HepG2 (cell line): Measurements from ENCODE around the gene RANGRF. TPM values are rescaled to one million over a fixed set of nuclear protein-coding genes. Genes with fewer than 3 reads are reported as not detected.
A peak's percentile ranks its signal among the peaks of the same experiment; 100 is the strongest.

Source experiments
- BORCS8-MEF2B ChIP-seq: sonication (generic); formaldehyde crosslinking; IDR thresholded peaks from 2 replicates; pipeline ENCODE4 v1.8.0; 2022; ENCODE audit warnings: mild to moderate bottlenecking, missing genetic modification reagents
- CC2D1A ChIP-seq: sonication (generic); formaldehyde crosslinking; IDR thresholded peaks from 2 replicates; pipeline ENCODE4 v1.8.1; 2023; ENCODE audit warnings: mild to moderate bottlenecking, missing genetic modification reagents
- ELF1 ChIP-seq: sonication (generic); formaldehyde crosslinking; IDR thresholded peaks from 2 replicates; pipeline ENCODE4 v1.4.0; 2020; ENCODE audit warnings: missing genetic modification reagents
- MAX ChIP-seq: IDR thresholded peaks from 2 replicates; pipeline ENCODE4 v1.6.1; 2012; ENCODE audit warnings: inconsistent platforms
- MAZ ChIP-seq, 2 experiments: sonication (generic) in 1 of 2; formaldehyde crosslinking in 1 of 2; IDR thresholded peaks; 2 replicates each; pipeline versions ENCODE4 v1.5.0 to v1.6.1; 2012 to 2020; ENCODE audit warnings: low read depth in 2 of 2, mild to moderate bottlenecking in 2 of 2, borderline replicate concordance in 1 of 2, improper control_type of control experiment in 1 of 2, low read length in 1 of 2, missing genetic modification reagents in 1 of 2, moderate library complexity in 1 of 2
- ONECUT2 ChIP-seq: sonication (generic); formaldehyde crosslinking; IDR thresholded peaks from 2 replicates; pipeline ENCODE4 v1.4.0; 2020; ENCODE audit warnings: missing genetic modification reagents
- PAX8 ChIP-seq: sonication (generic); formaldehyde crosslinking; IDR thresholded peaks from 2 replicates; pipeline ENCODE4 v1.8.0; 2022; ENCODE audit warnings: mild to moderate bottlenecking, missing genetic modification reagents, borderline replicate concordance
- PHF8 ChIP-seq: sonication (generic); formaldehyde crosslinking; IDR thresholded peaks from 2 replicates; pipeline ENCODE4 v1.5.0; 2020; ENCODE audit warnings: missing genetic modification reagents
- SP4 ChIP-seq: sonication (generic); formaldehyde crosslinking; IDR thresholded peaks from 2 replicates; pipeline ENCODE4 v1.8.1; 2023; ENCODE audit warnings: mild to moderate bottlenecking, missing genetic modification reagents
- TFAP4 ChIP-seq: sonication (generic); IDR thresholded peaks from 2 replicates; pipeline ENCODE4 v1.6.1; 2016; ENCODE audit warnings: low read depth, borderline replicate concordance
- ZBTB43 ChIP-seq: sonication (generic); formaldehyde crosslinking; conservative IDR thresholded peaks from 2 replicates; pipeline ENCODE4 v1.4.0; 2020; ENCODE audit warnings: missing genetic modification reagents
- ZFP36L1 ChIP-seq: sonication (generic); formaldehyde crosslinking; IDR thresholded peaks from 2 replicates; pipeline ENCODE4 v1.8.0; 2022; ENCODE audit warnings: mild to moderate bottlenecking, missing genetic modification reagents, moderate library complexity
- ZNF138 ChIP-seq: sonication (generic); formaldehyde crosslinking; IDR thresholded peaks from 2 replicates; pipeline ENCODE4 v1.5.0; 2020; ENCODE audit warnings: mild to moderate bottlenecking, low read depth, missing genetic modification reagents
- ZNF264 ChIP-seq: sonication (generic); formaldehyde crosslinking; IDR thresholded peaks from 2 replicates; pipeline ENCODE4 v1.4.0; 2020; ENCODE audit warnings: missing genetic modification reagents
- ZNF317 ChIP-seq: sonication (generic); formaldehyde crosslinking; IDR thresholded peaks from 2 replicates; pipeline ENCODE4 v1.5.0; 2020; ENCODE audit warnings: mild to moderate bottlenecking, missing genetic modification reagents
- ZNF446 ChIP-seq: sonication (generic); formaldehyde crosslinking; IDR thresholded peaks from 2 replicates; pipeline ENCODE4 v1.5.0; 2020; ENCODE audit warnings: mild to moderate bottlenecking, missing genetic modification reagents
- ZNF556 ChIP-seq: sonication (generic); formaldehyde crosslinking; IDR thresholded peaks from 2 replicates; pipeline ENCODE4 v1.4.0; 2020; ENCODE audit warnings: mild to moderate bottlenecking, missing genetic modification reagents, borderline replicate concordance
- ZNF607 ChIP-seq: sonication (generic); formaldehyde crosslinking; IDR thresholded peaks from 2 replicates; pipeline ENCODE4 v1.5.1; 2020; ENCODE audit warnings: missing genetic modification reagents, mild to moderate bottlenecking, borderline replicate concordance
- ZNF737 ChIP-seq: sonication (generic); formaldehyde crosslinking; IDR thresholded peaks from 2 replicates; pipeline ENCODE4 v1.5.0; 2020; ENCODE audit warnings: missing genetic modification reagents, mild to moderate bottlenecking, borderline replicate concordance
- ZNF749 ChIP-seq: sonication (generic); formaldehyde crosslinking; IDR thresholded peaks from 2 replicates; pipeline ENCODE4 v1.8.0; 2022; ENCODE audit warnings: mild to moderate bottlenecking, missing genetic modification reagents, moderate library complexity, borderline replicate concordance
- ZNF775 ChIP-seq: sonication (generic); formaldehyde crosslinking; IDR thresholded peaks from 2 replicates; pipeline ENCODE4 v1.4.0; 2020; ENCODE audit warnings: missing genetic modification reagents, mild to moderate bottlenecking, moderate library complexity, borderline replicate concordance
- ZNF777 ChIP-seq: sonication (generic); formaldehyde crosslinking; IDR thresholded peaks from 2 replicates; pipeline ENCODE4 v1.4.0; 2020; ENCODE audit warnings: missing genetic modification reagents
- ZNF891 ChIP-seq: sonication (generic); formaldehyde crosslinking; IDR thresholded peaks from 2 replicates; pipeline ENCODE4 v1.5.0; 2020; ENCODE audit warnings: mild to moderate bottlenecking, missing genetic modification reagents
- ZXDC ChIP-seq: sonication (generic); formaldehyde crosslinking; IDR thresholded peaks from 2 replicates; pipeline ENCODE4 v1.5.0; 2020; ENCODE audit warnings: mild to moderate bottlenecking, missing genetic modification reagents
- polyA plus RNA-seq, 8 experiments: library from polyadenylated mRNA; depleted of rRNA in 3 of 8; stranded (reverse) in 7 of 8; unstranded in 1 of 8; fragments of >200 nt; fragmentation: Illumina TruSeq in 4 of 8; extraction: Trizol in 4 of 8; gene quantifications; 2 replicates each; pipeline versions ENCODE4 v1.2.1 to v1.2.3, GENCODE V29; 2011 to 2016; ENCODE audit warnings: low read depth in 4 of 8, missing spikeins in 1 of 8, mixed read lengths in 1 of 8; ENCODE audit not compliant: insufficient read depth in 1 of 8
- total RNA-seq, 5 experiments: library from RNA; depleted of rRNA; stranded (reverse); fragments of >200 nt; fragmentation: Illumina TruSeq; extraction: Trizol; gene quantifications; 2 replicates each; pipeline ENCODE4 v1.2.3, GENCODE V29; 2016; ENCODE audit warnings: low read depth in 1 of 5

The RANGRF gene
- total and polyA plus RNA-seq, 2 of the 13 experiments (the other 11 are each of a cell fraction or from before 2014, with no cell fraction given) = 18.6 to 40.7 TPM

- TF ChIP-seq PAX8 (CRISPR knock-in tag) = peak; percentile 34; the same call in 1 of the 2 replicates
- TF ChIP-seq ZNF891 (CRISPR knock-in tag) = 0 out of 2 replicates have a peak, but pooled peaks have one; percentile 20
- TF ChIP-seq ZNF446 = no peak
- no peak; the same call in 1 of the 2 replicates for TF ChIP-seq ZNF775 (CRISPR knock-in tag)
- TF ChIP-seq PHF8 (CRISPR knock-in tag) = peak; percentile 83
- TF ChIP-seq TFAP4 = peak; percentile 28; the same call in 1 of the 2 replicates
- peak; percentile 44; the same call in 1 of the 2 replicates for TF ChIP-seq MAX
- no peak for TF ChIP-seq ZFP36L1 (CRISPR knock-in tag)
- peak; percentile 79 for TF ChIP-seq ELF1
- 0 out of 2 replicates have a peak, but pooled peaks have one; percentile 36 for TF ChIP-seq ZNF737 (CRISPR knock-in tag)
- peak; percentile 48; the same call in 1 of the 2 replicates for TF ChIP-seq ZXDC (CRISPR knock-in tag)
- TF ChIP-seq ZNF777 (CRISPR knock-in tag) = no peak
- TF ChIP-seq ZNF264 (CRISPR knock-in tag) = no peak
- TF ChIP-seq ZBTB43 (CRISPR knock-in tag) = 0 out of 2 replicates have a peak, but pooled peaks have one; percentile 22
- peak; percentile 53; the same call in 1 of the 2 replicates for TF ChIP-seq ZNF556 (CRISPR knock-in tag)
- TF ChIP-seq BORCS8-MEF2B (CRISPR knock-in tag) = no peak
- no peak; the same call in 1 of the 2 replicates for TF ChIP-seq ZNF317 (CRISPR knock-in tag)
- TF ChIP-seq SP4 (CRISPR knock-in tag) = 0 out of 2 replicates have a peak, but pooled peaks have one; percentile 51
- TF ChIP-seq ZNF749 (CRISPR knock-in tag) = no peak
- TF ChIP-seq ONECUT2 (CRISPR knock-in tag) = peak; percentile 51; the same call in 1 of the 2 replicates
- TF ChIP-seq ZNF138 (CRISPR knock-in tag) = no peak
- peak; percentile 52; the same call in 1 of the 2 replicates for TF ChIP-seq ZNF607 (CRISPR knock-in tag)
- no peak for TF ChIP-seq CC2D1A (CRISPR knock-in tag)
- no peak; the same call in none of the 2 replicates for TF ChIP-seq MAZ (IDR thresholded peaks at IDR 0.05; ENCODE audit: borderline replicate concordance, low read depth, low read length)
- peak; percentile 43; the same call in 1 of the 2 replicates for TF ChIP-seq MAZ (CRISPR knock-in tag; IDR thresholded peaks at IDR 0.05; ENCODE audit: low read depth)
Observed at GRCh38 chr17:8288336-8289102, at the start of gene RANGRF (continued).
